NCI-H69 (cell line): ENCODE data around the gene TIGD1.
"Not testable (repeated sequence)": the region's sequence is repeated elsewhere in the genome, so short reads cannot be mapped to it uniquely, and the experiment has no call there.

ENCODE experiments used
- DNase-seq: peaks from one replicate; lab custom pipeline; 2025; lab: John Stamatoyannopoulos, UW

Gene TIGD1

GRCh38 chr2:232539298-232540231 lies 10.8 kb downstream of the TIGD1 start, which contains the start of gene CHRNG:
Gene CHRNG (plus strand): TSS chr2:232539692. CDS start chr2:232539748, 56 bp downstream.
- DNase-seq, result peak; percentile 26

- peak; percentile 8 for DNase-seq
Measured at GRCh38 chr2:232538671-232539070, 11.7 kb downstream of the TIGD1 start.

GRCh38 chr2:232537499-232537898 lies 12.9 kb downstream of the TIGD1 start:
- DNase-seq, result no peak

GRCh38 chr2:232537079-232537478 lies 13.3 kb downstream of the TIGD1 start:
- peak; percentile 39 for DNase-seq

GRCh38 chr2:232535761-232536530 lies 14.4 kb downstream of the TIGD1 start:
- DNase-seq, result no peak

- DNase-seq, result no peak
Measured at GRCh38 chr2:232534940-232535651, 15.3 kb downstream of the TIGD1 start.

GRCh38 chr2:232533944-232534710 lies 16.2 kb downstream of the TIGD1 start:
- no peak for DNase-seq

- not testable (repeated sequence) for DNase-seq
Measured at GRCh38 chr2:232532821-232533220, 17.5 kb downstream of the TIGD1 start.

- peak; percentile 50 for DNase-seq
Measured at GRCh38 chr2:232532419-232532818, 17.9 kb downstream of the TIGD1 start.

GRCh38 chr2:232530626-232531260 lies 19.6 kb downstream of the TIGD1 start:
- DNase-seq, result no peak

- no peak for DNase-seq
Measured at GRCh38 chr2:232529806-232530547, 20.4 kb downstream of the TIGD1 start.

GRCh38 chr2:232528746-232529460 lies 21.5 kb downstream of the TIGD1 start:
- DNase-seq, result no peak

GRCh38 chr2:232527905-232528470 lies 22.4 kb downstream of the TIGD1 start:
- DNase-seq, result no peak

GRCh38 chr2:232526372-232526941 lies 23.9 kb downstream of the TIGD1 start:
- no peak for DNase-seq

- DNase-seq, result peak; percentile 52
Measured at GRCh38 chr2:232525791-232526371, 24.5 kb downstream of the TIGD1 start, which contains the start of gene CHRND. Gene CHRND (plus strand): TSS chr2:232526160. CDS start chr2:232526216, 56 bp downstream.

GRCh38 chr2:232525199-232525598 lies 25.2 kb downstream of the TIGD1 start:
- DNase-seq, result no peak

GRCh38 chr2:232524771-232525170 lies 25.6 kb downstream of the TIGD1 start:
- DNase-seq, result no peak
